GM12873 (cell line): Measurements from ENCODE around the gene SPDYE1.

Experiments
- CTCF ChIP-seq: IDR thresholded peaks from 2 replicates; pipeline ENCODE4 v1.5.1; 2012; ENCODE audit warnings: low read depth, mild to moderate bottlenecking, moderate library complexity, low read length, control low read depth; ENCODE audit not compliant: insufficient read depth; ENCODE audit errors: missing control alignments

The SPDYE1 gene

GRCh38 chr7:43983736-43984135 is 14.0 kb upstream of the SPDYE1 start:
- TF ChIP-seq CTCF: peak; percentile 13

GRCh38 chr7:43985904-43986864 is 11.5 kb upstream of the SPDYE1 start:
- peak; percentile 59 for TF ChIP-seq CTCF

DNA sequence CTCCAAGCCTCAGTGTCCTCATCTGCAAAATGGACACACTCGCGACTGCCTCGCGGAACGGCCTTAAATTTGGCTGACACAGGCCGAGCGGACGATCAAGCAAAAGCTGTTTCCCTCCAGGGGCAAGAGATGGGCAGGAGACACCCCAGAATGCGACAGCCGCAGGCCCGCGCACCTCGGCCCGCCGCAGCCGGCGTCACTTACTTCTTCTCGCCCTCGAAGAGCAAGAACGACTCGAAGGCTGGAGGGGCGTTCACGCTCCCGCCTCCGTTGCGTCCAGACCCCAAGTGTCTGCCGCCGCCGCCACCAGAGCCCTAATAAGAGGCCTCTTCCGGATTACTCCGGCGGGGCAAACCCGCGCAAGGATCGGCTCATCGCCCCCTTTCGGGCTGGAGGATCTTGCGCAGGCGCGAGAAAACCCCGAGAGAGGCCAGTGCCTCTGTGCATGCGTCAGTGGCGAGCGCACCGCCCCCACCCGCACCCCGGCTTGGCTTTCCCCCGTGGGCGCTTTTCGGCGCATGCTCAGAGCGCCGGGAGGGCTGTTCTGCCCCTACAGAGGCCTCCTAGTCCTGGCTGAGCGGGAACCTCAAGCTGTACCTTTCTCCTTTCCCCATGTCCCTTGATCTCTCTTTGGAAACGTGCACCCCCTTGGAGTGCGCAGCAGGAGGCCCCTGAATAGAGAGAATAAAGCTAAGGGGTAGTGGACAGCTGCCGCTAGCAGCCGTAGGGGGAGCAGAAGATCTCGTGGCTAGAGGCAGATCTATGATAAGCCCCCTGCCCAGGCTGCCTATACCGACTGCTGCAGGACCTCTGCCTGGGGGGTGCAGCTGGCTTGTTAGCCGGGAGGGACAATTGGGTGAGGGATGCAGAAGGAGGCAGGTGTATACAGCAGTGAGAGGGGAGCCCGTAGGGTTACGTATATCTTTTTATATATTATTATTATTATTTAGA is 21.4 kb downstream of the SPDYE1 start:
- peak; percentile 67 for TF ChIP-seq CTCF

- peak; percentile 34 for TF ChIP-seq CTCF
These were observed 42.8 kb downstream of the SPDYE1 start for GRCh38 chr7:44040493-44040891.

DNA sequence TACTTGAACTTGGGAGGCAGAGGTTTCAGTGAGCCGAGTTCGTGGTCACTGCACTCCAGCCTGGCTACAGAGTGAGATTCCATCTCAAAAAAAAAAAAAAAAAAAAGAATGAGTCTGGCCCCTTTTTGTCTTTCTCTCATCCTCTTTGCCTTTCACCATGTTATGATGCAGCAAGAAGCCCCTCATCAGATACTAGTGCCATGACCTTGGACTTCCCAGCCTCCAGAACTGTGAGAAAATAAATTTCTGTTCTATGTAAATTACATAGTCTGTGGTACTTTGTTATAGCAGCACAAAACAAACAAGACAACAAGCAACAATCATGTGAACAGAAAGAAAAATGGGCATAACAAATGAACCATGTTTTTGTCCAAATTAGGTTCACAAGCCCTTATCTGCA is 44.5 kb downstream of the SPDYE1 start:
- no peak for TF ChIP-seq CTCF

- TF ChIP-seq CTCF: no peak
These were observed 46.2 kb downstream of the SPDYE1 start for GRCh38 chr7:44043902-44044301.
